Activated naive CD8-positive, alpha-beta T cell (primary cell): ENCODE results near the gene EGR4.
A peak's percentile ranks its signal among the peaks of the same experiment; 100 is the strongest.

Experiments used
- H3K27ac Mint-ChIP-seq: one replicate; pipeline ENCODE4 v1.8.0; 2021; ENCODE audit warnings: mixed read lengths
- H3K27me3 Mint-ChIP-seq: one replicate; pipeline ENCODE4 v1.8.0; 2021; ENCODE audit warnings: mixed read lengths
- H3K36me3 Mint-ChIP-seq: one replicate; pipeline ENCODE4 v1.8.0; 2021; ENCODE audit warnings: mixed read lengths
- H3K4me1 Mint-ChIP-seq: one replicate; pipeline ENCODE4 v1.8.0; 2021; ENCODE audit warnings: low read depth, mixed read lengths
- H3K4me3 Mint-ChIP-seq: one replicate; pipeline ENCODE4 v1.8.0; 2021; ENCODE audit warnings: mild to moderate bottlenecking, mixed read lengths
- H3K9me3 Mint-ChIP-seq: one replicate; pipeline ENCODE4 v1.8.0; 2021; ENCODE audit warnings: low read depth, mixed read lengths

The EGR4 gene

DNA sequence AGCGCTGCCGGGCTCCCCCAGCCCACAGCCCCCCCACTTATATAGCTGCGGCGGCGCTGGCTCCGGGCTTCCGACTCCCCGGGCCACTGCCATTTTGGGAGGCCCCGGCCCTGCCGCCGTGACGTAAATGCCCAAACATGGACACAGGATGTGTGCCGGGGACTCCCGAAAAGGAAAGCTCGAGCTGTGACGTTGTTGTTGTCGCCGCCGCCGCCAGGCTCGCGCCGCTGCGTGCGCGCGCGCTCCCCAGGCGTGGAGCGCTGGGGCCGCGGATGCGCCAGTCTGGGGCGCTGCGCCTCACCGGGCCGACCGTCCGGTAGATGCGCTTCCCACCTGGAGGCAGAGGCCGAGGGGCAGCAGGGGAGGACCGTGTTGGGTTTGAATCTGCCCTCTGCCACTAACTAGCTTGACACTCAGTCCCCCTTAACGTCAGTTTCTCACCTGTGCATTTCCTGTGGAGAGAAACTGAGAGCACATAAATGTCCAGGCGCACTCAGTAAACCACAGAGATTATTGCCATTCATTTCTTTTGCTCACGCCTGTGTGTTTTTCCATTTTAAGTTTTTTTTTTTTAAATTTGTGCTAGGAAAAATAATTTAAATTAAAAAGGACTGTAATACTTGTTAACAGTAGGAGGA is at the start of gene EGR4:
Gene EGR4 (minus strand): TSS at position 15 of the 638 bp plus-strand sequence. CDS start 231 bp downstream, outside the sequence.
- Mint-ChIP-seq H3K27ac (no peak within 1 kb of the TSS), H3K36me3 (no peaks in the 10 kb centered on the region), H3K27me3 (peaks cover 33% of the 10 kb centered on the region), H3K4me1 (peaks cover 14% of the 10 kb centered on the region), H3K4me3 (peak within 1 kb of the TSS; percentile 78), H3K9me3 (no peaks in the 10 kb centered on the region)

DNA sequence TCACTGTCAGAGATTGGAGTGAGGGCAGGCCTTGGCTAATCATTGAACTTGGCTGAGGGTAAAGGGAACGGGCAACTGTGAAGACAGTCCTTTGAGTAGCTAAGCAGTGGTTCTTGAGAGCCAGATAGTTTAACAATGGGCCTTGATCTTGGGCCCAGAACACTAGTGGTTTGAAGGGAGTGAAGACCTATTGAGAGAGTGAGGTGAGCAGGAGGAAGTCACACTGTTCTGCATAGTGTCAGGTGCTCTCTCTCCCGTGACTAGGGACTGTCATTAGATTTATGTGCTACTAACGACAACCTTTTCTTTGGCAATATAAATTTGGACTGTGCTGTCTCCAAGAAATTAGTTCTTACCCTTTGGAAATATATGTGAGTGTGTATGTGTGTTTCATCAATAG is 47.7 kb upstream of the EGR4 start:
- no peaks in the 10 kb centered on the region for H3K4me1 Mint-ChIP-seq
- H3K36me3 Mint-ChIP-seq: no peaks in the 10 kb centered on the region
- no peaks in the 10 kb centered on the region for H3K27me3 Mint-ChIP-seq
- no peak overlapping the region for H3K27ac Mint-ChIP-seq
- H3K9me3 Mint-ChIP-seq: no peaks in the 10 kb centered on the region
- H3K4me3 Mint-ChIP-seq: no peak overlapping the region

DNA sequence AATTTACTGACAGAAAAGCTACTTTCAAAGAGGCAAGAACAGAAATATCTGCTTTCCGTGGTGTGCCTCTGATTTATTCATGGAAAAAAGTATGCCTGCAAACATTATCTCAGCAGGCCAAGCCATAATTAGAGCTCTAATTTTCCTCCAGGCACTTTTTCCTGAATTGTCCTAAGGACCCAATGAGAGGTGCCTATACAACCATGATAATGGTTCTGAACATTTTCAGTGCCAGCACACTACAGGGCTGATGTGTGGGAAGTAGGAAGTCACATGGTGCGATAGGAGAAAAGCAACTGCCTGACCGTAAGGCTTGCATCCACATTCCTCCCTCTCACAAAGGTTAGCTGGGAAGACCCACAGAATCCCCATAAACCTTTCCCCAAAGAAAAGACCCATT is 45.9 kb upstream of the EGR4 start:
- Mint-ChIP-seq H3K27me3 (no peaks in the 10 kb centered on the region), H3K36me3 (peaks cover 2% of the 10 kb centered on the region), H3K4me3 (no peak overlapping the region), H3K9me3 (peaks cover 5% of the 10 kb centered on the region), H3K4me1 (no peaks in the 10 kb centered on the region), H3K27ac (no peak overlapping the region)

DNA sequence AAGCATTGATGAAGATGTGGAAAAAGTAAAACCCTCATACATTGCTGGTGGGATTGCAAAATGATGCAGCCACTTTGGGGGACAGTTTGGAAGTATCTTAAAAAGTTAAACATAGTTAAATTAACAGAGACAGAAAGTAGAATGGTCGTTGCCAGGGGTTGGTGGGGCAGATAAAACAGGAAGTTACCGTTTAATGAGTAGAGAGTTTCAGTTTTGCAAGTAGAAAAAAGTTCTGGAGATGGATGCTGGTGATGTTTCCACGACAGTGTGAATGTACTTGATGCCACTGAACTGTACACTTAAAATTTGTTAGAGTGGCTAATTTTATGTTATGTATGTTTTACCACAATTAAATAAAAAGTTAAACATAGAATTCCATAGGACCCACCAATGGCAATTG is 44.5 kb upstream of the EGR4 start:
- Mint-ChIP-seq H3K4me1 (no peaks in the 10 kb centered on the region), H3K27ac (no peak overlapping the region), H3K4me3 (no peak overlapping the region), H3K27me3 (no peaks in the 10 kb centered on the region), H3K9me3 (peaks cover 10% of the 10 kb centered on the region), H3K36me3 (peaks cover 2% of the 10 kb centered on the region)

DNA sequence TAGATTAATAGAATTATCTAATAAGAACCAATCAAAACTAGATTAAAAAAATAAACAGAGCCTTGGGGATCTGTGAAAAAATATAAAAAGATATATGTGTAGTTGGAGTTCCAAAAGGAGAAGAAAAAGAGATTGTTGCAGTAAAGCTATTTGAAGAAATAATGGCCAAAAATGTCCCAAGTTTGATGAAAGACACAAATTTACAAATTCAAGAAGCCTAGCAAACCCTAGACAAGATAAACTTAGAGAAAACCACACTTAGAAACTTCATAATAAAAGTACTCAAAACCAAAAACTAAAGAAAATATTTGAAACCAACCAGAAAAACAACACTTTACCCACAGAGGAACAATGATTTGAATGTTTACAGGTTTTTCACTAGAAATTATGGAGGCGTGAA is 41.3 kb upstream of the EGR4 start:
- H3K4me1 Mint-ChIP-seq: no peaks in the 10 kb centered on the region
- peaks cover 2% of the 10 kb centered on the region for H3K36me3 Mint-ChIP-seq
- no peak overlapping the region for H3K27ac Mint-ChIP-seq
- H3K9me3 Mint-ChIP-seq: peaks cover 10% of the 10 kb centered on the region
- no peak overlapping the region for H3K4me3 Mint-ChIP-seq
- peaks cover 1% of the 10 kb centered on the region for H3K27me3 Mint-ChIP-seq

DNA sequence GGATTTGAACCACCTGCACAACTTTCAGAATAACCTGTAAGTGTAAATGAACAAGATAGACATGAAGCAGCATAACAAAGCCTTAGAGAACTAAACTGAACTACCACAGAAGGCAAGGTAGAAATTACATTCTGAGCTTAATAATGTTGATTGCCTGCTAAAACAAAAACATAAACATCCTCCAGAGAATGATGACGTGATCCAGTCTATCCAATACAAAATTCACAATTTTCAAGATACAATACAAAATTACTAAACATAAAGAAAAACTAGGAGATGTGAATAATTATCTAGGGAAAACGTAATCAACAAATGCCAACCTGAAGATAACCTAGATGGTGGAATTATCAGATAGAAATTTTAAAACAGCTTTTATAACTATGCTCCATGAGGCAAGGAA is 40.7 kb upstream of the EGR4 start:
- no peak overlapping the region for H3K27ac Mint-ChIP-seq
- H3K4me1 Mint-ChIP-seq: no peaks in the 10 kb centered on the region
- peaks cover 10% of the 10 kb centered on the region for H3K9me3 Mint-ChIP-seq
- H3K4me3 Mint-ChIP-seq: no peak overlapping the region
- H3K36me3 Mint-ChIP-seq: peaks cover 2% of the 10 kb centered on the region
- peaks cover 4% of the 10 kb centered on the region for H3K27me3 Mint-ChIP-seq

DNA sequence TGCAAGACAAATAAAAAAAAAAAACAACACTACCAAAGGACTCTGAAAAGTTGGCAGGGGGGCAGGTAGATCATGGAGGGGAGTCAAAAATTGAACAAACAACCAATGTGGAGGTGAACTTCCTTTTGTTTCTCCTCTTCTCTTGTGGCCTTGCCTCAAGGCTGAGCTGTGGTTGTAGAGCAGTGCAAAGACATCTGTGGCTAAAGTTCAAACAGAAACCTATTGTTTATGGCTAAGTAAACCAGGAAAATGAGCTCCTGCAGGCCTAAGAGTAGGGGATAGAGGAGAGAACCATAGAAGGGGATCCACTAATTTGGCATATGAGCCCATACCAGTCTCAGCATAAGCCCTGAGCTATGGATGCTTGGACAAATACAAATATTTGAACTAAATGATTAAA is 40.2 kb upstream of the EGR4 start:
- Mint-ChIP-seq H3K4me3 (no peak overlapping the region), H3K4me1 (no peaks in the 10 kb centered on the region), H3K36me3 (peaks cover 2% of the 10 kb centered on the region), H3K27ac (no peak overlapping the region), H3K9me3 (peaks cover 10% of the 10 kb centered on the region), H3K27me3 (peaks cover 5% of the 10 kb centered on the region)

DNA sequence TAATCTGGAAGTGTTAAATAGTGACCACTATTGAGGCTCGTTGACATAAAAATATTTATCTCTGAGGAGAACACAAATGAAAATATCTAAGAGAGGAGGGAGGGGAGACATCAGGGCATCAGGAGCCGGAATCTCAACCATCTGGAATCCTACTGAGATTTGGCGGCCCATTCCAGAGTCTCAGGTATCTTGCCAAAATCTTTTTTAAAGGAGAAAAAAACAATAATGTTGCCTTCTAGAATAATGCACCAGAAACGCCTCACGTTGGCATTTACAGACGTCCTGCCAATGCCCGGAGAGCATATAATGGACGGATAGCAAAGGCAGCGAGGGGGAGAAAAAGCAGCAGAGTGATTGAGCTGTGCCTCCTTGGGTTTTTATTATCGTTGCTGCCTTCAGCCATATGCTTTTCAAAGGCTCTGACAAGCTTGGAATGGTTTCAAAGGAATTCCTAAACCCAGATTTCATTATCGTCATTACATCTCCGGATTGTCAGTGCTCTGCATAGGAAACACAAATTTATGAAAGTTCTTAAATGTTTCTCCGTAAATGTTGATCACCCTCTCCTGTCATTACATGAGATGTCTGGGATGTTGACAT is 30.9 kb upstream of the EGR4 start:
- no peaks in the 10 kb centered on the region for H3K9me3 Mint-ChIP-seq
- peaks cover 2% of the 10 kb centered on the region for H3K36me3 Mint-ChIP-seq
- peaks cover 25% of the 10 kb centered on the region for H3K27me3 Mint-ChIP-seq
- H3K4me1 Mint-ChIP-seq: no peaks in the 10 kb centered on the region
- H3K4me3 Mint-ChIP-seq: no peak overlapping the region
- no peak overlapping the region for H3K27ac Mint-ChIP-seq

DNA sequence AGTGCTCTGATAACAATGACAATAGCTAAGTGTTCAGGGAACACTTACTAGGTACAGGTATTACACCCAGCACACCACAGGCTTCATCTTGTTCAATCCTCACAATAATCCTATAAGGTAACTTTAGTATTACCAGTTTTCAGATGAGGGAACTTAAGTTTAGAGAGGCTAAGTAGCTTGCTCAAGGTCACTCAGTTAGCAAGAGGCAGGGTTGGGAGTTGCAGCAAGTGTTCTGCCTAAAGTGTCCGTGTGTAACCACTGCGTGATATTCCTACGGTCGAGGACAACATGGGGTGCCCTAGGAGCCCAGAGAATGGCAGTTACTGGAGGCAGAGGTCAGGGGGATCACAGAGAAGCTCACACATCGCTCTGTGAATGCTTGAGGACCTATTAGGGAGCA is 30.2 kb upstream of the EGR4 start:
- H3K27me3 Mint-ChIP-seq: peaks cover 23% of the 10 kb centered on the region
- no peak overlapping the region for H3K27ac Mint-ChIP-seq
- H3K36me3 Mint-ChIP-seq: peaks cover 2% of the 10 kb centered on the region

DNA sequence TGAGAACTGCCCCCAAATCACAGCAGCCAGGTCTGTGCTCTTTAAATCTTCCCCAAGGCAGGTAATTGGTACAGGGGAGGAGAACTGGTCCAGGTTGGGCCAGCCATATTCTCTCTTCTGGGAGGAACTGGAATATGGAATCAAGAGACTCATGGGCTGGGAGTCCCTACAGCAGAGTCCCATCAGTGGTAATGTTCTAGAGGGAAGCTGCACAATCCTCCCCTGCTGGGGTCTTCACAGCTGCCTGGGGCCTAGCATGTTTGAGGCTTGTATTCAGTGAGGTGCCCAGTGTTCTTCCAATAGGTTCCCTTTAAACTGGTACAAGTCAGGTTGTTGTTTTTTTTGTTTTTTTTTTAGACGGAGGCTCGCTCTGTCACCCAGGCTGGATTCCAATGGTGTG is 21.1 kb upstream of the EGR4 start:
- H3K36me3 Mint-ChIP-seq: no peaks in the 10 kb centered on the region
- H3K27ac Mint-ChIP-seq: no peak overlapping the region
- peaks cover 6% of the 10 kb centered on the region for H3K27me3 Mint-ChIP-seq
- H3K9me3 Mint-ChIP-seq: no peaks in the 10 kb centered on the region
- no peaks in the 10 kb centered on the region for H3K4me1 Mint-ChIP-seq
- H3K4me3 Mint-ChIP-seq: no peak overlapping the region

More for the DNA sequence above, 30.2 kb upstream of the EGR4 start:
- no peak overlapping the region for H3K4me3 Mint-ChIP-seq
- no peaks in the 10 kb centered on the region for H3K9me3 Mint-ChIP-seq
- no peaks in the 10 kb centered on the region for H3K4me1 Mint-ChIP-seq

DNA sequence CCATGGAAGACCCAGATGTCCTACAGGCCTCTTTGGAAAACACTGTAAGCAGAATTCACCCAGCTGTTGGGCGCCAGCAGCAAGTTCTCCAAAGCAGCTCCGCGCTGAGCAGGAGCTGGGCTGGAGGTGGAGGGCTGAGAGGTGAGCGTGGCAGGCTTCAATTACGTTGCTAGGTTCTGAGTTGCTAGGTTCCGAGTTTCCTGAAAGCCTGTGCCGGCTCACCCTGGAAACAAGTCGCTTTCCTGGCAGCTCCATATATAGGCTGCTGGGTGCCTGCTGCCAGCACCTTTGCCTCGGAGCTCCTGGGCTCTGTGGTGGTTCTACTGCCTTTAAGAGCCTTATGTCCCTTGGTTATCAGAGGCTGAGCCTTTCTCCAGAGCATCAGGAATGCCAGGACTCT is 14.4 kb upstream of the EGR4 start:
- Mint-ChIP-seq H3K27ac (no peak overlapping the region), H3K27me3 (peaks cover 7% of the 10 kb centered on the region), H3K4me3 (no peak overlapping the region), H3K9me3 (no peaks in the 10 kb centered on the region), H3K36me3 (no peaks in the 10 kb centered on the region), H3K4me1 (no peaks in the 10 kb centered on the region)

DNA sequence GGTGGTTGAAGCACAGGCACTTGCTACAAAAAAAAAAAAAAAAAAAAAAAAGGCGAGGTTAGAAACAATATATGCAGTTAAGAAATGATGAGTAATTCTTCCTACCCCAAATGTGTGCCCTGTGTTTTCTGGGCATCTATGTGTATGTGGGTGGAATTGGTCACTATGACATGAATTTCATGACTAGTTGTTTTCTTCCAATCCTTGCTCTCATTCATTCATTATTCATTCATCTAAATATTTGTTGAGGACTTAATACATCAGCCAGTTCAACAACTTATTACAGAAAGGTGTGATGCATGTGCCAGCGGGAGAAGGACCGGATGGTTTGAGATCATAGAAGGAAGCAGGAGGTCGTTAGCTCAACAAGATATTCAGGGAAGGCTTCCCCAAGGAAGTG is 8.3 kb upstream of the EGR4 start:
- no peaks in the 10 kb centered on the region for H3K4me1 Mint-ChIP-seq

DNA sequence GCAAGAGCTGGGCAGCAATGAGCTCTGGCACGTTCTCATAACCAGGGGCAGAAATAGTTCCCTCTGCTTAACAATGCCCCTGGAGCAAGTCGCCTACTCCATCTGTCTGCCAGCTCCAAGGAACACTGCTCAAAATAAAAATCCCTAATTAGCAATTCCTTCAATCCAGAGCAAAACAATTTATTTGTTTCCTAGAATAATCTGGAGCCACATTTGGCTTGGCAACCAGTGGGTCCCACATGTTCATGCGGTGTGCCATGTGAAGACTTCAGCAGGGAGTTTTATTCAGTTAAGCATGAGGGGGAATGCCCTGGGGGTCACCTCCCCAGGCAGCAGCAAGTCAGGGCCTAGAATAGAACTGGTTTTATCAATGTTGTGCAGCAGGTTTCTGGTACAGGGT is 7.6 kb upstream of the EGR4 start:
- no peaks in the 10 kb centered on the region for H3K9me3 Mint-ChIP-seq
- peaks cover 37% of the 10 kb centered on the region for H3K27me3 Mint-ChIP-seq
- H3K4me3 Mint-ChIP-seq: no peak overlapping the region
- no peaks in the 10 kb centered on the region for H3K36me3 Mint-ChIP-seq
- H3K4me1 Mint-ChIP-seq: no peaks in the 10 kb centered on the region
- H3K27ac Mint-ChIP-seq: no peak overlapping the region

More for the DNA sequence above, 8.3 kb upstream of the EGR4 start:
- Mint-ChIP-seq H3K27ac (no peak overlapping the region), H3K9me3 (no peaks in the 10 kb centered on the region), H3K27me3 (peaks cover 30% of the 10 kb centered on the region), H3K4me3 (no peak overlapping the region), H3K36me3 (no peaks in the 10 kb centered on the region)

DNA sequence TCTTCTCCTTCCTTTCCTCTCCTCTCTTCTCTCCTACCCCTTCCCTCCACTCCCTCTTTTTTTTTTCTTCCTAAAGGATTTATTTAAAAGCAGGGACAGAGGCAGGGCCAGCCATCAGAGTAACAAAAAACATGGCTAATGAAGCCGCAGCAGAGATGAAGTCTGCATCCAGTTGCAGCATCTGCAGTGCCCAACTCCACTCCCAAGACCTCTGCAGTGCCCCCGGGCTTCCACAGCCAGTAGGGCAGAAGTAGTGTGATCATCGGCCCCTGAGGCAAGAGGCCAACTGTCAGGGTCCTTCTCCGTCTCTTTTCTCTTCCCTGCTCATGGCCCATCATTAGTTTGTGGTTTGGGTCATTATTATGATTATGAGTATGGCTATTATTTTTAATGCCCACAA is 4.2 kb upstream of the EGR4 start:
- Mint-ChIP-seq H3K9me3 (no peaks in the 10 kb centered on the region), H3K36me3 (no peaks in the 10 kb centered on the region), H3K4me3 (no peak overlapping the region), H3K27me3 (peaks cover 46% of the 10 kb centered on the region), H3K27ac (no peak overlapping the region), H3K4me1 (peaks cover 1% of the 10 kb centered on the region)

DNA sequence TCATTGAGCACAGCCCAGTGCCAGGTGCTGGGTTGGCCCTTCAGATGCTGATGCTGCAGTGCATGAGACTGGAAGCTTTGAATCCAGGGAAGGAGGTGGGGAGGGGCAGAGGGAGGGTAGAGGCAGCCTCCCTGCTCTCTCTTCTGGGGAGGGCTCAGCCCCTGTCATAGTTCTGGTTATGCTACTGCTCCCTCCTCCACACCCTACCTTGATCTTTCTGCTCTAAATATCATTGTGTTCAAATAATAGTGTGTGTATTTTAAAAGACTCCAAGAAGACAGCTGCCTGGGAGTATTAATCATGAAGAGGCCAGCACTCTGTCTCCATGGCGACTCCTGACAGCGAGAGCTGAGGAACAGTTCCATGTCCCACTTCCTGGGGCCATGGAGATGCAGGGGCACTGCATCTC is 3.8 kb upstream of the EGR4 start:
- Mint-ChIP-seq H3K9me3 (no peaks in the 10 kb centered on the region), H3K4me3 (no peak overlapping the region), H3K4me1 (peaks cover 3% of the 10 kb centered on the region), H3K36me3 (no peaks in the 10 kb centered on the region), H3K27ac (no peak overlapping the region), H3K27me3 (peaks cover 43% of the 10 kb centered on the region)
